H1 (cell line): ENCODE measurements around the gene GRIK4. TPM values are rescaled to one million over a fixed set of nuclear protein-coding genes. Genes with fewer than 3 reads are reported as not detected.

Experiments
- CTCF ChIA-PET: fragments of 300-600 bp; sonication (Branson Sonifier 250); formaldehyde crosslinking; loops from one replicate; lab custom pipeline; 2021; ENCODE audit not compliant: partially characterized antibody; lab: Charles Lee
- POLR2A ChIA-PET: fragments of 300-600 bp; sonication (Branson Sonifier 250); formaldehyde crosslinking; loops from one replicate; lab custom pipeline; 2021; ENCODE audit warnings: inconsistent platforms; ENCODE audit not compliant: partially characterized antibody; lab: Charles Lee
- DNase-seq, 2 experiments: peaks; one replicate each; pipeline versions ENCODE4 v3.0.0 to v3.0.0-alpha.2; 2010 to 2022; ENCODE audit warnings: low spot score in 2 of 2, low read depth in 1 of 2, mixed read lengths in 1 of 2
- FAIRE-seq: peaks from 2 replicates; lab custom pipeline; 2011; peaks lifted over from hg19 to GRCh38; lab: Jason Lieb, UNC
- H2AFZ ChIP-seq: 2 replicates; pipeline ENCODE4 v1.8.1; 2012; ENCODE audit warnings: low read length, inconsistent platforms
- H2AK5ac ChIP-seq: 2 replicates; pipeline ENCODE4 v1.6.1; 2013; ENCODE audit warnings: low read depth, low read length
- H2BK120ac ChIP-seq: replicated peaks from 2 replicates; pipeline ENCODE3; 2013; ENCODE audit warnings: low read depth, low read length, inconsistent platforms
- H2BK12ac ChIP-seq: 2 replicates; pipeline ENCODE4 v1.6.1; 2013; ENCODE audit warnings: low read depth, low read length
- H2BK15ac ChIP-seq: 2 replicates; pipeline ENCODE4 v1.6.1; 2013; ENCODE audit warnings: low read length
- H2BK20ac ChIP-seq: 2 replicates; pipeline ENCODE4 v1.6.1; 2013; ENCODE audit warnings: low read length
- H2BK5ac ChIP-seq: 2 replicates; pipeline ENCODE4 v1.6.1; 2013; ENCODE audit warnings: low read depth, low read length
- H3K14ac ChIP-seq: 2 replicates; pipeline ENCODE4 v1.6.1; 2013; ENCODE audit warnings: inconsistent platforms; ENCODE audit not compliant: insufficient read length
- H3K18ac ChIP-seq: 2 replicates; pipeline ENCODE4 v1.6.1; 2013; ENCODE audit warnings: low read length; ENCODE audit errors: extremely low read depth
- H3K23ac ChIP-seq: 2 replicates; pipeline ENCODE4 v1.6.1; 2013; ENCODE audit warnings: inconsistent platforms; ENCODE audit not compliant: insufficient read length
- H3K23me2 ChIP-seq: 2 replicates; pipeline ENCODE4 v1.6.1; 2013; ENCODE audit warnings: low read depth, low read length
- H3K27ac ChIP-seq: 2 replicates; pipeline ENCODE4 v1.6.1; 2011; ENCODE audit warnings: low read depth, low read length, inconsistent platforms
- H3K27me3 ChIP-seq, 4 experiments: replicated peaks in 1 of 4; 1 replicate in 1 of 4; 2 replicates in 3 of 4; pipeline versions ENCODE4 v1.6.1 to v1.8.1; 2011 to 2013; ENCODE audit warnings: low read length in 3 of 4, mild to moderate bottlenecking in 3 of 4, inconsistent platforms in 2 of 4, mixed read lengths in 2 of 4, moderate library complexity in 1 of 4; ENCODE audit not compliant: control insufficient read depth in 3 of 4, insufficient read depth in 3 of 4; ENCODE audit errors: extremely low read depth in 1 of 4
- H3K36me3 ChIP-seq, 4 experiments: 2 replicates each; pipeline versions ENCODE4 v1.6.1 to v1.8.1; 2011 to 2013; ENCODE audit warnings: mild to moderate bottlenecking in 4 of 4, low read length in 3 of 4, moderate library complexity in 2 of 4, control low read depth in 1 of 4, inconsistent platforms in 1 of 4; ENCODE audit not compliant: insufficient read depth in 4 of 4, control insufficient read depth in 2 of 4
- H3K4ac ChIP-seq: replicated peaks from 2 replicates; pipeline ENCODE3; 2013; ENCODE audit warnings: low read length, low read depth, mixed read lengths, inconsistent platforms; ENCODE audit not compliant: insufficient read length
- H3K4me1 ChIP-seq, 4 experiments: replicated peaks in 1 of 4; 1 replicate in 1 of 4; 2 replicates in 3 of 4; pipeline versions ENCODE4 v1.6.1 to v1.8.1; 2011 to 2013; ENCODE audit warnings: low read length in 3 of 4, inconsistent platforms in 2 of 4, mixed read lengths in 1 of 4; ENCODE audit not compliant: insufficient read depth in 4 of 4, control insufficient read depth in 3 of 4
- H3K4me2 ChIP-seq, 2 experiments: 2 replicates each; pipeline versions ENCODE4 v1.6.1 to v1.8.1; 2011 to 2013; ENCODE audit warnings: low read depth in 2 of 2, low read length in 2 of 2, control low read depth in 1 of 2, inconsistent platforms in 1 of 2, mild to moderate bottlenecking in 1 of 2; ENCODE audit not compliant: insufficient read depth in 1 of 2
- H3K4me3 ChIP-seq, 4 experiments: fragments of 200-600, 300-600 bp in 1 of 4; sonication (generic), shearing (Covaris generic), sonication (Bioruptor Twin) in 1 of 4; 2 replicates each; pipeline versions ENCODE4 v1.5.1 to v1.8.1; 2011 to 2016; ENCODE audit warnings: low read length in 4 of 4, low read depth in 3 of 4, control low read depth in 2 of 4, inconsistent platforms in 2 of 4, mild to moderate bottlenecking in 2 of 4, mixed read lengths in 1 of 4, moderate library complexity in 1 of 4; ENCODE audit not compliant: insufficient read depth in 2 of 4; ENCODE audit errors: extremely low read depth in 1 of 4
- H3K56ac ChIP-seq: replicated peaks from 2 replicates; pipeline ENCODE3; 2013; ENCODE audit warnings: low read depth, mild to moderate bottlenecking, mixed read lengths, low read length, inconsistent platforms; ENCODE audit not compliant: insufficient read length
- H3K79me1 ChIP-seq: 2 replicates; pipeline ENCODE4 v1.6.1; 2013; ENCODE audit warnings: low read depth, low read length, control low read depth
- H3K79me2 ChIP-seq, 2 experiments: 2 replicates each; pipeline versions ENCODE4 v1.6.1 to v1.8.1; 2012 to 2013; ENCODE audit warnings: low read length in 2 of 2, mild to moderate bottlenecking in 2 of 2, inconsistent platforms in 1 of 2; ENCODE audit not compliant: insufficient read depth in 2 of 2, control insufficient read depth in 1 of 2
- H3K9ac ChIP-seq, 4 experiments: replicated peaks in 1 of 4; 1 replicate in 1 of 4; 2 replicates in 3 of 4; pipeline versions ENCODE4 v1.6.1 to v1.8.1; 2011 to 2013; ENCODE audit warnings: low read depth in 3 of 4, low read length in 3 of 4, control low read depth in 2 of 4, mild to moderate bottlenecking in 2 of 4, moderate library complexity in 2 of 4, inconsistent platforms in 1 of 4; ENCODE audit errors: extremely low read depth in 1 of 4
- H3K9me3 ChIP-seq, 2 experiments: 2 replicates each; pipeline versions ENCODE4 v1.6.1 to v1.8.1; 2012 to 2013; ENCODE audit warnings: mild to moderate bottlenecking in 2 of 2, moderate library complexity in 2 of 2, control low read depth in 1 of 2, inconsistent platforms in 1 of 2, low read depth in 1 of 2, low read length in 1 of 2, mixed read lengths in 1 of 2; ENCODE audit not compliant: insufficient read depth in 2 of 2
- H4K20me1 ChIP-seq, 2 experiments: replicated peaks in 1 of 2; 2 replicates each; pipeline versions ENCODE3 to v1.8.1; 2011 to 2013; ENCODE audit warnings: inconsistent platforms in 2 of 2, low read length in 2 of 2, mild to moderate bottlenecking in 1 of 2; ENCODE audit not compliant: insufficient read depth in 2 of 2, control insufficient read depth in 1 of 2
- H4K5ac ChIP-seq: 2 replicates; pipeline ENCODE4 v1.6.1; 2013; ENCODE audit warnings: low read length, low read depth, mixed read lengths, inconsistent platforms; ENCODE audit not compliant: insufficient read length
- H4K8ac ChIP-seq: 2 replicates; pipeline ENCODE4 v1.8.0; 2013; ENCODE audit warnings: mild to moderate bottlenecking, moderate library complexity, low read length, inconsistent platforms; ENCODE audit not compliant: insufficient read depth; ENCODE audit errors: extremely low read depth
- H4K91ac ChIP-seq: replicated peaks from 2 replicates; pipeline ENCODE3; 2013; ENCODE audit warnings: low read length, mixed read lengths, inconsistent platforms; ENCODE audit not compliant: insufficient read length
- E2F6 ChIP-seq: IDR thresholded peaks from 2 replicates; pipeline ENCODE4 v1.6.1; 2012; ENCODE audit warnings: inconsistent platforms
- POLR2A ChIP-seq, 2 experiments: IDR thresholded peaks; 1 replicate in 1 of 2; 2 replicates in 1 of 2; pipeline ENCODE4 v1.6.1; 2011; ENCODE audit warnings: low read depth in 2 of 2, low read length in 2 of 2, mild to moderate bottlenecking in 2 of 2; ENCODE audit errors: control extremely low read depth in 1 of 2
- SIX5 ChIP-seq: IDR thresholded peaks from 2 replicates; pipeline ENCODE4 v1.6.1; 2011; ENCODE audit warnings: mild to moderate bottlenecking, low read depth, low read length
- SP1 ChIP-seq: IDR thresholded peaks from 2 replicates; pipeline ENCODE4 v1.6.1; 2011; ENCODE audit warnings: low read depth, low read length
- SP2 ChIP-seq: IDR thresholded peaks from 2 replicates; pipeline ENCODE4 v1.6.1; 2012; ENCODE audit warnings: mild to moderate bottlenecking, low read length, inconsistent platforms
- WGBS, 2 experiments: shearing (Covaris generic) in 1 of 2; methylation state at CpG; one replicate each; pipeline versions ENCODE4 v1.1.6 to v1.1.7; 2013 to 2015; ENCODE audit warnings: low lambda C conversion rate in 2 of 2, mixed read lengths in 2 of 2, inconsistent platforms in 1 of 2, low coverage in 1 of 2, missing lambda C conversion rate in 1 of 2; ENCODE audit not compliant: insufficient replicate concordance in 2 of 2, insufficient coverage in 1 of 2, insufficient read length in 1 of 2; ENCODE audit errors: extremely low coverage in 1 of 2, missing lambda C conversion rate in 1 of 2; 5-methylcytosine and 5-hydroxymethylcytosine counted together
- polyA plus RNA-seq, 7 experiments: library from polyadenylated mRNA; depleted of rRNA in 3 of 7; stranded (reverse) in 5 of 7; unstranded in 2 of 7; fragments of >200 nt in 5 of 7; fragments of 200-250 nt in 2 of 7; gene quantifications; 1 replicate in 5 of 7; 2 replicates in 1 of 7; 4 replicates in 1 of 7; pipeline versions ENCODE4 v1.2.1 to v1.2.3, GENCODE V29; 2011 to 2013; ENCODE audit warnings: missing spikeins in 2 of 7, mixed read lengths in 2 of 7
- total RNA-seq: library from RNA; stranded (reverse); fragmentation: NEBNext Ultra II Directional; extraction: Animal tissue kit (Norgen Biotek cat#: 25700); gene quantifications from 2 replicates; pipeline ENCODE4 v1.2.1, GENCODE V29; 2021
- TF ChIP-seq, protein P1 (sequence below): IDR thresholded peaks from 2 replicates; pipeline ENCODE4 v1.6.1; 2012; ENCODE audit warnings: inconsistent platforms

The GRIK4 gene
- total and polyA plus RNA-seq, 2 of the 8 experiments (the other 6 are each of a cell fraction or from before 2014, with no cell fraction given): 1.2 to 2.9 TPM

- no peak overlapping the region for H3K18ac ChIP-seq
- H2BK15ac ChIP-seq: no peak overlapping the region
- no peak overlapping the region for H3K4me3 ChIP-seq
- H2AK5ac ChIP-seq: no peak overlapping the region
- no peak overlapping the region for H3K9ac ChIP-seq
- H3K4me2 ChIP-seq: no peak overlapping the region
- H2BK12ac ChIP-seq: no peak overlapping the region
- H3K79me1 ChIP-seq: no peaks in the 10 kb centered on the region
- H3K36me3 ChIP-seq: no peaks in the 10 kb centered on the region
- FAIRE-seq (no peak), DNase-seq (no peak)
- H3K79me2 ChIP-seq: no peaks in the 10 kb centered on the region
- H4K91ac ChIP-seq: no peak overlapping the region
- H3K9me3 ChIP-seq: no peaks in the 10 kb centered on the region
- 82% methylated on average over 20 of the region's 20 CpGs; no CpG with 5 or more reads in 1 of the 2 experiments for WGBS, 2 experiments
- H3K14ac ChIP-seq: no peak overlapping the region
- peaks cover 0 to 3% (median under 1%) of the 10 kb centered on the region in 4 experiments; a peak in 2 of 7 replicates for H3K4me1 ChIP-seq
- H3K27me3 ChIP-seq: no peaks in the 10 kb centered on the region
- no peak overlapping the region for H4K5ac ChIP-seq
- H3K23ac ChIP-seq: no peak overlapping the region
- no peak overlapping the region for H3K27ac ChIP-seq
- no peak overlapping the region for H3K4ac ChIP-seq
- H3K23me2 ChIP-seq: no peaks in the 10 kb centered on the region
- POLR2A ChIA-PET: interaction anchor here (1.0 kb wide), 1 partner anchor 17 kb away, joined by 3 read pairs; no protein-coding TSS in a partner anchor
- CTCF ChIA-PET: interaction anchor here (0.7 to 2.8 kb wide), 20 partner anchors 10 to 371 kb away, joined by 3 to 13 read pairs (median 3); no protein-coding TSS in a partner anchor
- no peak overlapping the region for H2BK20ac ChIP-seq
- no peak overlapping the region for H2AFZ ChIP-seq
- no peaks in the 10 kb centered on the region for H4K20me1 ChIP-seq
- H2BK5ac ChIP-seq: no peak overlapping the region
- no peak overlapping the region for H4K8ac ChIP-seq
- H2BK120ac ChIP-seq: no peak overlapping the region
- TF ChIP-seq SP2: no peak
- no peak for TF ChIP-seq SIX5
- TF ChIP-seq E2F6: 0 out of 2 replicates have a peak, but pooled peaks have one; percentile 13
- TF ChIP-seq, protein P1, sequence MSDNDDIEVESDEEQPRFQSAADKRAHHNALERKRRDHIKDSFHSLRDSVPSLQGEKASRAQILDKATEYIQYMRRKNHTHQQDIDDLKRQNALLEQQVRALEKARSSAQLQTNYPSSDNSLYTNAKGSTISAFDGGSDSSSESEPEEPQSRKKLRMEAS: peak; percentile 55; the same call in 1 of the 2 replicates
- TF ChIP-seq SP1: no peak
- no peak for TF ChIP-seq POLR2A (IDR thresholded peaks at IDR 0.05; ENCODE audit: control extremely low read depth in 1 of 2, low read depth in 2 of 2, low read length in 2 of 2)
- no peak overlapping the region for H3K56ac ChIP-seq
Measured at GRCh38 chr11:120884154-120885020, 372.8 kb downstream of the GRIK4 start.
